GM21619 (cell line): ENCODE measurements around the gene C4orf51.

ENCODE experiments used
- ATAC-seq: cut with Tn5 transposase; IDR thresholded peaks from one replicate; pipeline ENCODE4 v1.9.1; 2021; ENCODE audit not compliant: unreplicated experiment

Gene C4orf51

DNA sequence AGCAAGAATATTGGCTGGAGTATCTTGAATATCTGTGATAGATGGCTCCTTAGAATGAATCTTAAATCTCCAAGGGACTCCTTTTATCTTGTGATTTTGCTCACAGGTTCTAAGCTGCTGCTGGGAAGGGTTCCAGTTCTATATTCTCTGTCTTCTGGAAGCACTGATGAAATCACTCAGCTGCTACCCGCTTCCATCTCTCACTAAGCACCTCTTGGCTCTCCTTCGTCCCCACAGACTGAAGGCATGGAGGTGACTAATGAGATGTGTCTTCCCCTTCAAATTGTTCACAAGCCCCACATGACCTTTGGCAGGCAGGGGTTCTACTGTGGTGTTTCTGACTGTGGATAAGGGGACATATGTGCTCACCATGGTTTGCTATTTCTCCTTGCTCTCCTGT lies 75.9 kb downstream of the C4orf51 start:
- no peak for ATAC-seq

GRCh38 chr4:145756244-145756643 lies 76.3 kb downstream of the C4orf51 start:
- ATAC-seq: no peak

GRCh38 chr4:145757188-145757587 lies 77.2 kb downstream of the C4orf51 start:
- ATAC-seq: no peak

DNA sequence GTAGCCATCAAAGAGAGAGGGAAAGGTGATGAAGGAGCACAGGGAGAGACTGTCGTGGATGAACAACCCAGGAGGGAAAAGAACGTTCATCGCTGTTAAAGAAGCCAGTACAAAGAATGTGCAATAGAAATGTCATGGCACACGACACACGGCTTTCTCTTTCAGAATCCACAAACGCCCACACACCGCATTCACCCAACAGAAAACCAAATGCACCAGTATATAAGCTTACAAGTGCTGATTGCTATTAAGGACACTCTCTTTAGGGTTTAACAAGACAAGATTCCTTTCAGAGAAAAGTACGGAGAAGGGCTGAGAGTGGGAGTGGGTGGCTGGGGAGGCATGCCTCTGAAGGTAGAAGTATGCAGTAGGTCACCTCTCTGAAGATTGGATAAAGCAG lies 80.2 kb downstream of the C4orf51 start:
- no peak for ATAC-seq

DNA sequence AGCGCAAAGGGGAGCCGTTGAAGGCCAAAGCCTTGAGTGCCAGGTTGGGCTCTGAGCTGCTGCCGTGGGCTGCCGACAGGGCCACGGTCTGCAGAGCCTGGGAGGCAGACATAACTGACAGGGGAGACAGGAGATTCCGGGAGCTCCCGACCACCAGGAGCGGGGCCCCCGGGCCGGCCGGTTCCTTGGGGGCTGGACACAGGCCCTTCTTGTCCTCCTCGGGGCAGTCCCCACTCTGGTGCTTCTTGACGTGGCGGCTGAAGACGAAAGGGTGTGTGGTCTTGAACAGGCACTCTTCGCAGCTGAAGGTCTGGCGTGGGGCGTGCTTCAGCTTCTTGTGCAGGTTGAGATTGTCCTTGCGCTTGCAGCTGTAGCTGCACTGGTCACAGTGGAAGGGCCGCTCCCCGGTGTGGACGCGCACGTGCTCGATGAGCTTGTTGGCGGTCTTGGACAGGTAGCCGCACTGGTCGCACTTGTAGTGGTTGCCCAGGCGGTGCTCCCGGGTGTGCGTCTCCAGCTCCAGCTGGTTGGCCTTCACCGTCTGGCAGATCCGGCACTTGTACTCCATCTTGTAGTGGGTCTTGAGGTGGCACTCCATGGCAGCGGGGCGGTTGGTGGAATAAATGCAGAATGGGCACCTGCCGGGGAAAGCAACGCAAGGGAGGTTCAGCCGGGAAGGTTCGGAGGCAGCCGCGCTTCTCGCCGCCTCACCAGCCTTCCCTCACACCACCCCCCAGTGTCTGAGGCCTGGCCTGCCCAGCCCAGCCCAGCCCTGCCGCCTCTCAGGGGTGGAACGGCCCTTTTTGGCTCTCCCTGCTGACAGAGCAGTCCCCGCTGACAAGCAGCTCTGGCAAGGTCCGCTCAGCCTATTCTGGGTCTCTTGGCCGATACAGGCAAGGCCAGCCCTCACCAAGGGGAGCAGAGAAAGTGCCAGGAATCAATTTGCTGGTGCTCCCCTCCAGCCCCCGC lies 81.3 kb downstream of the C4orf51 start:
- ATAC-seq: no peak

GRCh38 chr4:145762719-145763118 lies 82.8 kb downstream of the C4orf51 start:
- no peak for ATAC-seq

GRCh38 chr4:145763399-145763798 lies 83.5 kb downstream of the C4orf51 start:
- no peak for ATAC-seq

GRCh38 chr4:145766273-145766672 lies 86.3 kb downstream of the C4orf51 start:
- ATAC-seq: no peak

GRCh38 chr4:145769450-145770037 lies 89.6 kb downstream of the C4orf51 start:
- ATAC-seq: no peak

GRCh38 chr4:145770124-145770523 lies 90.2 kb downstream of the C4orf51 start:
- ATAC-seq: no peak

DNA sequence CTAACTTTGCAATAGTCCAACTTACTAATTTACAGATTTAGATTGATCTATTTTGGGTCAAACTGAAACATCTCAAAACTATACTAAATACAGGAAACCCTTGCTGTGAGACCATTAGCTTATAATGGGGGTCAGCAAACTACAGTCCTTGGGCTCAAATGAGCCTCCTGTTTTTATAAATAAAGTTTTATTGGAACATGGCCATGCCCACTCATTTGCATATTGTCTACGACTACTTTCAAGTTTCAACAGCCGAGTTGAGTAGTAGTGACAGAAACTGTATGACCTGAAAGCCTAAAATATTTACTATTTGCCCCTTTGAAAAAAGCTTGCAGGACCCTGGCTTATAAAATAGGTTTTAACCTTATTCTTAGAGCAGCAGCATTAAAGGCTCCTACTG lies 92.4 kb downstream of the C4orf51 start:
- ATAC-seq: no peak

- ATAC-seq: peak; percentile 95
Observed at GRCh38 chr4:145773581-145774234, 93.8 kb downstream of the C4orf51 start.

DNA sequence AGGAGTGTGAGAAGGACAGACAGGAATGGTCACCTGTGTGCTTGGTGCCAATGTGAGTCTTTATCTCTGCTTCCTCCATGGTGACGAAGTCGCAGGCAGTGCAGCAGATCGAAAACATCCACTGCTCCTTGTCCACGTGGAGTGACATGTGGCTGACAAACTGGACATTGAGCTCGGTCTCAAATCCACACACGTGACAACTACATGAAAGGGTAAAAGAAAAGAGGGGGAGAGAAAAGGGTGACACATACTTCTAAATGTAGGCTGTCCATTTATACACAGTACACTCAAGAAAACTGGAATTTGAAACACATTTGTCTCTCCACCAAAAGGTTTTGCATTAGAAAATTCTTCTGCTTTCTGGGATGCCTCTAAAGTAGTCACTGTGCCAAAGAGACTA lies 94.5 kb downstream of the C4orf51 start:
- no peak for ATAC-seq

- ATAC-seq: no peak
Observed at GRCh38 chr4:145775406-145775805, 95.5 kb downstream of the C4orf51 start.

DNA sequence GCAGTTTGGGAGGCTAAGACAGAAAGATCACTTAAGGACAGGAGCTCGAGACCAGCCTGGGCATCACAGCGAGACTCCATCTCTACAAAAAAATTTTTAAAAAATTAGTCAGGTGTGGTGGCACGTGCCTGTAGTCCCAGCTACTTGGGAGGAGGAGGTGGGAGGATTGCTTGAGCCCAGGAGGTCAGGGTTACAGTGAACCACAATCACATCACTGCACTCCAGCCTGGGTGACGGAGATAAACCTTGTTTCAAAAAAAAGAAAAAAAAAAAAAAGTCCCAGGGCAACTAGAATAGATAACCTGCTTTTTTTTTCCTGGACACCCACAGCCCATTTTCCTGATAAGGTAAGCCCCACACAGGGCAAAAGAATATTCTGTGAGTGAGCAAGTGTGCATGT lies 96.3 kb downstream of the C4orf51 start:
- ATAC-seq: no peak

DNA sequence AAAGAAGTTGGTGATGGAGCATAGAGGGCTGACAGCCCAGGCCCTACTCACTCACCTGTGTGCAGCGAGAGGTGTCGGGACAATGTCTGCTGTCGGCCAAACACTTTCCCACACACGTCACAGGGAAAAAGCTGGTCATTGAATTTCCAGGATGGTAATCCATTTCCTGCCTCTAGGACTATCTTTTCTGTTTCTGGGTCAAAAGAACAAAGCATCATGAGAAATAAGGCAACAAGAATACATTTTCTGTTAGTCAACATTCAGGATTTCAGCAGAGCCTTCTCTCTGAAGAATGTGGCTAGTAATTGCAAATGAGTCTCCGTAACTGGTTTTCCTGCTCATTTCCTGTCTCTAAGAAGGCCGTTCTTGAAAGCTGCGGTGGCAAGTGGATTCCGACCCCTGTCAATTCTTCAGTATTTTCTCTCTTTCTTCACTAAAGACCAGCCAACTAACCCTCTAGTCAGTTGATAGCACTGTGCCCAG lies 99.4 kb downstream of the C4orf51 start:
- ATAC-seq: no peak

DNA sequence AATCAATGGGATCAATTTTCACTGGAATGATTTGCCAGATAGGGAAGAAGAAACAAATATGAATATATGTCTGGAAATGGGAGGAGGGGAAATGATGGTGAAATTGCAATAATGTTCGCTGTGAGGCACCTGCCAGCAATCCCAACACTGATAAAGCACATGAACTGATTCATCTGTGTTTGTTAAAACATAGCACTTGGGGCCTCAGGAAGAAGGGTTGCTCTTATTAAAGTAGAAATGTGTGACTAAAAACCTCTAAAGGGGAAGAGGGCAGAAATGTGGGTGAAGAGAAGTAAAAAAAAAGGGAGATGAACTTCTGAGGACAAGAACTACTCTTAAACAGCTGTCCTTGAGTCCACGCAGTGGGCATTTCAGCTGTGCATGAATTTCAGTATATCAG lies 101.4 kb downstream of the C4orf51 start:
- no peak for ATAC-seq
